ENCODE measurements around the gene IL17RA. TPM values are rescaled to one million over a fixed set of nuclear protein-coding genes. Genes with fewer than 3 reads are reported as not detected.

IL17RA gene
- total RNA-seq, 1 donor from 2014 or later = 9.2 TPM

- DNase-seq (ENCODE audit: low read depth) = no peak
- TF ChIP-seq CTCF (conservative IDR thresholded peaks at IDR 0.05; ENCODE audit: low read depth, low read length) = no peak
Observed at GRCh38 chr22:17161991-17162390, 77.2 kb downstream of the IL17RA start.

GRCh38 chr22:17162731-17163130, 77.9 kb downstream of the IL17RA start:
- DNase-seq (ENCODE audit: low read depth) = no peak
- H3K4me3 ChIP-seq (ENCODE audit: low read depth, low read length) = no peak overlapping the region

More at GRCh38 chr22:17161991-17162390, 77.2 kb downstream of the IL17RA start:
- no peak overlapping the region for H3K4me3 ChIP-seq (ENCODE audit: low read depth, low read length)

GRCh38 chr22:17164392-17165024, 79.7 kb downstream of the IL17RA start:
- TF ChIP-seq CTCF (conservative IDR thresholded peaks at IDR 0.05; ENCODE audit: low read depth, low read length) = peak; percentile 42
- DNase-seq (ENCODE audit: low read depth) = no peak
- no peak overlapping the region for H3K4me3 ChIP-seq (ENCODE audit: low read depth, low read length)

More at GRCh38 chr22:17162731-17163130, 77.9 kb downstream of the IL17RA start:
- no peak for TF ChIP-seq CTCF (conservative IDR thresholded peaks at IDR 0.05; ENCODE audit: low read depth, low read length)

Other genes starting within 250 kb of the IL17RA start
- not detected in 2 replicates for gene GAB4, start 76.8 kb upstream of the IL17RA start, total RNA-seq
- gene TMEM121B, start 36.4 kb downstream of the IL17RA start, total RNA-seq = 0.06 and 0.36 TPM in 2 replicates
- 67.1 and 76.2 TPM in 2 replicates for gene HDHD5, start 74.3 kb downstream of the IL17RA start, total RNA-seq
- gene ADA2, start 134.4 kb downstream of the IL17RA start, total RNA-seq = 3.0 and 16.3 TPM in 2 replicates